ENCODE results near the gene IMP4. TPM values are rescaled to one million over a fixed set of nuclear protein-coding genes. Genes with fewer than 3 reads are reported as not detected.

IMP4 gene
- total and polyA plus RNA-seq, 2 of the 8 experiments (the other 6 are each of a cell fraction or from before 2014, with no cell fraction given), result 96.8 to 194 TPM

GRCh38 chr2:130355578-130356431 is 13.1 kb downstream of the IMP4 start, which contains the start of gene PTPN18 (continued):
- TF ChIP-seq SIX5 (IDR thresholded peaks at IDR 0.05; ENCODE audit: low read depth, low read length) (no peak), POLR2A (IDR thresholded peaks at IDR 0.05; ENCODE audit: control extremely low read depth in 1 of 2, low read depth in 2 of 2, low read length in 2 of 2) (peak in 1 of 2 experiments; percentile 36; a peak in 1 of 3 replicates), TCF12 (IDR thresholded peaks at IDR 0.05; ENCODE audit: low read depth, low read length) (no peak), TBP (IDR thresholded peaks at IDR 0.05; ENCODE audit: low read depth, low read length) (peak; percentile 14; the same call in 1 of the 2 replicates), KDM4A (IDR thresholded peaks at IDR 0.05; ENCODE audit: low read depth, low read length, severe bottlenecking) (peak; percentile 87), TAF1 (IDR thresholded peaks at IDR 0.05; ENCODE audit: low read depth, low read length) (peak; percentile 64), EZH2 (IDR thresholded peaks at IDR 0.05; ENCODE audit: low read depth, low read length, severe bottlenecking) (peak; percentile 55), SIN3A (conservative IDR thresholded peaks at IDR 0.05 in 1 of 2, IDR thresholded peaks at IDR 0.05 in 1 of 2; ENCODE audit: low read depth in 1 of 2, low read length in 2 of 2) (0 out of 4 replicates have a peak, but pooled peaks of 1 of the 2 experiments have one; percentile 30)

Measured in H1 (cell line).